ENCODE results near the gene ATP12A. TPM values are rescaled to one million over a fixed set of nuclear protein-coding genes. Genes with fewer than 3 reads are reported as not detected.

The ATP12A gene
- total and polyA plus RNA-seq, 9 donors = 0.05 TPM; not detected in 8

DNA sequence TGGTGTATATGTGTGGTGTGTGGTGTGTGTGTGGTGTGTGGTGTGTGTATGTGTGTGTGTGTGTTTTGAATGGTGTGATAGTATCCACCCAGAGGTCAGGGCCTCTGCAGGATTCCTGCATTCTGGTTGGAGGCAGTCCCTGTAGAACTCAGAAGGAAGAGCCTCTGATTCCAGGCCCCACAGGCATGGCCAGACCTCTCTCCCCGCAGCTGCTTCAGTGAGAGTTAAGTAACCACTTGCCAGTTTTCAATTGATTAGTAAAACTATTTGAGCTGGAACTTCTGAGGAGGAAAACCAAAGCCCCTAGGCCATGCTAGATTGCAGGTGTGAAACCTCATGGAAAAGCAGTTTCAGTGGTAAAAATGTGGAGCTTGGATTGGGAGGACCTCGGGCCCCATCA, 2.1 kb downstream of the ATP12A start:
- DNase-seq = no peak
- H3K4me1 ChIP-seq (ENCODE audit: insufficient read depth) = peaks cover 1% of the 10 kb centered on the region
- H3K9me3 ChIP-seq = no peaks in the 10 kb centered on the region
- intact Hi-C loops (cut with DNase I) = no loop called here
- H3K27ac ChIP-seq = no peak overlapping the region
- H3K27me3 ChIP-seq = no peaks in the 10 kb centered on the region
- H3K36me3 ChIP-seq = no peaks in the 10 kb centered on the region
- TF ChIP-seq, protein P1, sequence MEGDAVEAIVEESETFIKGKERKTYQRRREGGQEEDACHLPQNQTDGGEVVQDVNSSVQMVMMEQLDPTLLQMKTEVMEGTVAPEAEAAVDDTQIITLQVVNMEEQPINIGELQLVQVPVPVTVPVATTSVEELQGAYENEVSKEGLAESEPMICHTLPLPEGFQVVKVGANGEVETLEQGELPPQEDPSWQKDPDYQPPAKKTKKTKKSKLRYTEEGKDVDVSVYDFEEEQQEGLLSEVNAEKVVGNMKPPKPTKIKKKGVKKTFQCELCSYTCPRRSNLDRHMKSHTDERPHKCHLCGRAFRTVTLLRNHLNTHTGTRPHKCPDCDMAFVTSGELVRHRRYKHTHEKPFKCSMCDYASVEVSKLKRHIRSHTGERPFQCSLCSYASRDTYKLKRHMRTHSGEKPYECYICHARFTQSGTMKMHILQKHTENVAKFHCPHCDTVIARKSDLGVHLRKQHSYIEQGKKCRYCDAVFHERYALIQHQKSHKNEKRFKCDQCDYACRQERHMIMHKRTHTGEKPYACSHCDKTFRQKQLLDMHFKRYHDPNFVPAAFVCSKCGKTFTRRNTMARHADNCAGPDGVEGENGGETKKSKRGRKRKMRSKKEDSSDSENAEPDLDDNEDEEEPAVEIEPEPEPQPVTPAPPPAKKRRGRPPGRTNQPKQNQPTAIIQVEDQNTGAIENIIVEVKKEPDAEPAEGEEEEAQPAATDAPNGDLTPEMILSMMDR (IDR thresholded peaks at IDR 0.05) = no peak
- TF ChIP-seq EP300 (IDR thresholded peaks at IDR 0.05) = no peak
- TF ChIP-seq POLR2A (IDR thresholded peaks at IDR 0.05) = no peak
- 29 to 45% (median 34%) methylated on average over 2 of the region's 2 CpGs for WGBS, 3 donors
- no peak overlapping the region for H3K4me3 ChIP-seq

DNA sequence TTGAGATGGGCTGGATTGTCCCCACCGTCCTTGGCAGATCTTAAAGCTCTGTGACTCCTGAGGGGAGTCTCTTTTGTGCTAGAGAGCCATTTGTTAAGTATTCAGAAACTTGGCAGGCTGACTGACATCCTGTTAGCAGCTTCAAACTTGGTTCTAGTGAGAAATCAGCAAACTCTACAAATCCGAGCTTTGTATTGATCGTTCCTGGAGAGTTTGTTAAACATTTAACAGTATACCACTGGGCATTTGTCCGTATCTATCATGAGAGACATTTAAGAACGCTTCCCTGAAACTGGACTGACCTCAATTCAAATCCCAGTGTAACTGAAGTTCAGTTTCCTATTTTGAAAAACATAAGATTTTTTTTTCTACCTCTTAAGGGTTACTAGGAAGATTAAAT, 3.1 kb downstream of the ATP12A start:
- WGBS, 3 donors = 64 to 68% (median 66%) methylated on average over 5 of the region's 5 CpGs
- no peaks in the 10 kb centered on the region for H3K27me3 ChIP-seq
- H3K27ac ChIP-seq = no peak overlapping the region
- intact Hi-C loops (cut with DNase I) = no loop called here
- DNase-seq = no peak
- no peaks in the 10 kb centered on the region for H3K36me3 ChIP-seq
- peaks cover 1% of the 10 kb centered on the region for H3K4me1 ChIP-seq (ENCODE audit: insufficient read depth)
- no peaks in the 10 kb centered on the region for H3K9me3 ChIP-seq
- TF ChIP-seq, protein P1 (IDR thresholded peaks at IDR 0.05) = no peak
- TF ChIP-seq EP300 (IDR thresholded peaks at IDR 0.05) = no peak
- no peak for TF ChIP-seq POLR2A (IDR thresholded peaks at IDR 0.05)
- H3K4me3 ChIP-seq = no peak overlapping the region

DNA sequence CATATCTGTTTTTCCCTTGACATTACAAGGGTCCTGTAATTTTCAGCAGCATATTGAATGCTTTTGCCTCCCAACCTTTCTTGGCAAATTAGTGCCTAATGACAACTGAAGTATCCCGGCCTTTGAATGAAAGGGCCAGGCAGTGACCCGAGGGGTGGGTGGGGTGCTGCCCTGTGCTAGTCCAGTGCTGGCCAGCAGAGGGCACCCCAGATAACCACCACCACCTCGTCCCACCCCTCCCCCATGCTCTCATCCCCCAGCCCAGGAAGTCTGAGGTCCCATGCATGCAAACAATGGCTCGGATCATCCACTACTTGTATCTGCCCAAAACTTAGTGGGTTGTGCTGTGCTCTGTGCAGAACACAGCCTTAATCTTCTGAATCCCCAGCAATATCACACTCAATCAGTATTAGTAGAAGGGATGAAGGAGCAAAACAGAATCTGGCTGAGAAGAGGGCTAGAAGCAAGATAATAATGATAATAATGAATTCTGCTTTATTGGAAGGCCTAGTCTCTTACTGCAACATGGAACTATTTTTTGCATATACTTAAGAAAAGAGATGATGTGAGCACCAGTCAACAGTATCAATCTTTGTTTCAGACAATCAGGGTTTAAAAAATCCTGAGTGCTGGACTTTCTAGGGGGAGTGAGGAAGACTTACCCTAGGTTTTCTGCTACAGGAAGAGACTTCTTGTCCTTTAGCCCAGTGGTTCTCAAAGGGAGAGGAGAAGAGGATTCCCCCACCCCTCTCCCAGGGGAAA, 3.8 kb downstream of the ATP12A start:
- WGBS, 3 donors = 12 to 24% (median 13%) methylated on average over 4 of the region's 4 CpGs
- H3K4me1 ChIP-seq (ENCODE audit: insufficient read depth) = peaks cover 1% of the 10 kb centered on the region
- H3K27me3 ChIP-seq = no peaks in the 10 kb centered on the region
- intact Hi-C loops (cut with DNase I) = no loop called here
- H3K36me3 ChIP-seq = no peaks in the 10 kb centered on the region
- no peak for TF ChIP-seq EP300 (IDR thresholded peaks at IDR 0.05)
- TF ChIP-seq, protein P1 (IDR thresholded peaks at IDR 0.05) = no peak
- no peak for TF ChIP-seq POLR2A (IDR thresholded peaks at IDR 0.05)
- H3K4me3 ChIP-seq = no peak overlapping the region
- H3K9me3 ChIP-seq = no peaks in the 10 kb centered on the region
- H3K27ac ChIP-seq = no peak overlapping the region
- DNase-seq = no peak

DNA sequence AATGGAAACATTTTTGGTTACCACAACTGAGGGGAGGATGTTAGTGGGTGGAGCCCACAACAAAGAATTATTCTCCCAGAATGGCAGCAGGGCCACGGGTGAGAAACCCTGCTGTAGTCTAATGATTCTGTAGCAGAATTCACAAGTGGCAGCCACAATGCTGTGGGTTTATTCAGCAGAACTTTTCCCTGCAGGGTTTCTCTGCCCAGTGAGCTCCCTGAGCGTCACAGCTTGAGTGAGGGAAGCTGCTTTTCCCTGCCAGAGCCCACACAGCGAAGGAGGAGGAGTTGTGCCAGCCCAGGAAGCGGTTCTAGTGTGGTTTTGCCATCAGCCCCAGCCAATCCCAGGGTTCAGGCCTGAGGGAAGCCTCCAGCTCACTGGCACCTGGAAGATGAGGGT, 4.4 kb downstream of the ATP12A start:
- Histone ChIP-seq H3K9me3 (no peaks in the 10 kb centered on the region), H3K4me1 (ENCODE audit: insufficient read depth) (peaks cover 1% of the 10 kb centered on the region), H3K27me3 (no peaks in the 10 kb centered on the region), H3K36me3 (no peaks in the 10 kb centered on the region), H3K27ac (no peak overlapping the region), H3K4me3 (no peak overlapping the region)
- TF ChIP-seq POLR2A (IDR thresholded peaks at IDR 0.05) (no peak), EP300 (IDR thresholded peaks at IDR 0.05) (no peak)
- TF ChIP-seq, protein P1 (IDR thresholded peaks at IDR 0.05) = no peak
- no peak for DNase-seq
- intact Hi-C loops (cut with DNase I) = no loop called here
- 28 to 65% (median 44%) methylated on average over 4 of the region's 4 CpGs for WGBS, 3 donors

Measured in ovary (tissue), 9 donors.